BLaER1 (cell line): ENCODE measurements around the gene SELENOF.

Source experiments
- H3K27ac ChIP-seq: shearing (Covaris generic); formaldehyde crosslinking; 2 replicates; pipeline ENCODE4 v1.8.1; 2022
- H3K27me3 ChIP-seq: shearing (Covaris generic); formaldehyde crosslinking; 2 replicates; pipeline ENCODE4 v1.8.1; 2022
- H3K36me3 ChIP-seq: shearing (Covaris generic); formaldehyde crosslinking; 2 replicates; pipeline ENCODE4 v1.8.1; 2022
- H3K4me1 ChIP-seq: shearing (Covaris generic); formaldehyde crosslinking; 2 replicates; pipeline ENCODE4 v1.8.1; 2022
- H3K4me2 ChIP-seq: shearing (Covaris generic); formaldehyde crosslinking; 2 replicates; pipeline ENCODE4 v1.8.1; 2022
- H3K4me3 ChIP-seq: shearing (Covaris generic); formaldehyde crosslinking; 2 replicates; pipeline ENCODE4 v1.8.1; 2022
- H3K9ac ChIP-seq: shearing (Covaris generic); formaldehyde crosslinking; 2 replicates; pipeline ENCODE4 v1.8.1; 2022
- H3K9me3 ChIP-seq: shearing (Covaris generic); formaldehyde crosslinking; 2 replicates; pipeline ENCODE4 v1.8.1; 2022
- H4K20me1 ChIP-seq: shearing (Covaris generic); formaldehyde crosslinking; 2 replicates; pipeline ENCODE4 v1.8.1; 2022
- Cebpa-rat ChIP-seq: shearing (Covaris generic); IDR thresholded peaks from 2 replicates; pipeline ENCODE4 v1.8.1; 2022

SELENOF gene

GRCh38 chr1:86852289-86852688 is 61.6 kb downstream of the SELENOF start:
- Histone ChIP-seq H3K27me3 (no peaks in the 10 kb centered on the region), H3K27ac (peak overlapping the region; percentile 91), H3K9ac (peak overlapping the region; percentile 54), H4K20me1 (no peaks in the 10 kb centered on the region), H3K4me1 (peaks cover 70% of the 10 kb centered on the region), H3K9me3 (peaks cover 8% of the 10 kb centered on the region), H3K36me3 (no peaks in the 10 kb centered on the region), H3K4me2 (peak overlapping the region; percentile 73), H3K4me3 (peak overlapping the region; percentile 52)
- peak; percentile 60; the same call in 1 of the 2 replicates for TF ChIP-seq Cebpa-rat

GRCh38 chr1:86849756-86850155 is 64.2 kb downstream of the SELENOF start:
- no peaks in the 10 kb centered on the region for H3K36me3 ChIP-seq
- H3K9me3 ChIP-seq, result peaks cover 8% of the 10 kb centered on the region
- peak overlapping the region; percentile 78 for H3K9ac ChIP-seq
- peak overlapping the region; percentile 91 for H3K27ac ChIP-seq
- no peaks in the 10 kb centered on the region for H3K27me3 ChIP-seq
- peak overlapping the region; percentile 63 for H3K4me3 ChIP-seq
- no peaks in the 10 kb centered on the region for H4K20me1 ChIP-seq
- peak overlapping the region; percentile 73 for H3K4me2 ChIP-seq
- peaks cover 57% of the 10 kb centered on the region for H3K4me1 ChIP-seq
- no peak for TF ChIP-seq Cebpa-rat

- no peak overlapping the region for H3K27ac ChIP-seq
- H3K27me3 ChIP-seq, result no peaks in the 10 kb centered on the region
- H3K9ac ChIP-seq, result no peak overlapping the region
- H3K4me1 ChIP-seq, result peaks cover 46% of the 10 kb centered on the region
- H3K36me3 ChIP-seq, result no peaks in the 10 kb centered on the region
- no peak overlapping the region for H3K4me3 ChIP-seq
- H3K4me2 ChIP-seq, result no peak overlapping the region
- H3K9me3 ChIP-seq, result no peaks in the 10 kb centered on the region
- no peaks in the 10 kb centered on the region for H4K20me1 ChIP-seq
- TF ChIP-seq Cebpa-rat, result no peak
Observed at GRCh38 chr1:86848654-86849053, 65.3 kb downstream of the SELENOF start.

DNA sequence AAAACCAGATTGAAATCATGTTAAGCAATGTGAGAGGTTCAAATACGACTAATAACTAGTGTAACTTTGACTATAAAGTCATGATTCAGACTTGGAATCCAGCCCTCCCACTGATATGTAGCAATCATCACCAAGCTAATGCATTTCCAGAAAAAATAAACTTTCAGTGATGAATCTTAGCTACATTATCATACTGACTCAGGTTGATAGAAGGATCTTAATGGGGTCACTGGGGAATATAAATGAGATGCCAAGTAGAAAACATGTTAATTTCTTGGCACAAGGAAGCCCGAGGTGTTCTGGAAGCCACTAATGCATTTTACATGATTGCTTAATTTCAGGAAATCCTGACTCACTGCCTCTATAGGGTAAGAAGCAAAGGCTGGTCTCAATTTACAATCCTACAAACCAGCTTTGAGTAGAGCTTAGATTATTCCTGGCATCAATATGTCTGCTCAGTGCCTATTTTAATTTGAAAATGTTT is 67.7 kb downstream of the SELENOF start:
- no peak overlapping the region for H3K27ac ChIP-seq

DNA sequence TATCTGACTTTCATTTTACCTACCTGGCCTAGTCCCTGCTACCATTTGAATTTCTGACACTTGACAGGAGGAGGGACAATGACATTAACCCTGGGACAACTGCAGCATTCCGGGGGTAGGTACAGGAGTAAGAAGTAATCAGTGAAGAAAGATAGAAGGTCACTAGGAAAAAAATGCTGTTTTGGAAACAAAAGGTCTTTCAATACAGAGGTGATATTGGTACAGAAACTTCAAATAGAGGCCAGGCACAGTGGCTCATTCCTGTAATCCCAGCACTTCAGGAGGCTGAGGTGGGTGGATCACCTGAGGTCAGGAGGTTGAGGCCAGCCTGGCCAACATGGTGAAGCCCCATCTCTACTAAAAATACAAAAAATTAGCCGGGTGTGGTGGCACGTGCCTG is 68.4 kb downstream of the SELENOF start:
- Histone ChIP-seq H3K36me3 (no peaks in the 10 kb centered on the region), H3K27me3 (no peaks in the 10 kb centered on the region), H3K4me3 (no peak overlapping the region), H3K4me2 (no peak overlapping the region), H3K27ac (no peak overlapping the region), H3K9me3 (no peaks in the 10 kb centered on the region), H3K4me1 (peaks cover 15% of the 10 kb centered on the region), H3K9ac (no peak overlapping the region), H4K20me1 (no peaks in the 10 kb centered on the region)
- no peak for TF ChIP-seq Cebpa-rat

More for the DNA sequence above, 67.7 kb downstream of the SELENOF start:
- H3K27me3 ChIP-seq, result no peaks in the 10 kb centered on the region
- H4K20me1 ChIP-seq, result no peaks in the 10 kb centered on the region
- H3K4me1 ChIP-seq, result peaks cover 22% of the 10 kb centered on the region
- no peak overlapping the region for H3K9ac ChIP-seq
- TF ChIP-seq Cebpa-rat, result no peak
- H3K9me3 ChIP-seq, result no peaks in the 10 kb centered on the region
- H3K4me2 ChIP-seq, result no peak overlapping the region
- no peak overlapping the region for H3K4me3 ChIP-seq
- no peaks in the 10 kb centered on the region for H3K36me3 ChIP-seq

- Histone ChIP-seq H3K36me3 (no peaks in the 10 kb centered on the region), H3K4me3 (no peak overlapping the region), H4K20me1 (no peaks in the 10 kb centered on the region), H3K4me2 (no peak overlapping the region), H3K9me3 (no peaks in the 10 kb centered on the region), H3K9ac (no peak overlapping the region), H3K27me3 (no peaks in the 10 kb centered on the region), H3K27ac (no peak overlapping the region), H3K4me1 (no peaks in the 10 kb centered on the region)
- no peak for TF ChIP-seq Cebpa-rat
Observed at GRCh38 chr1:86841116-86841515, 72.8 kb downstream of the SELENOF start.

DNA sequence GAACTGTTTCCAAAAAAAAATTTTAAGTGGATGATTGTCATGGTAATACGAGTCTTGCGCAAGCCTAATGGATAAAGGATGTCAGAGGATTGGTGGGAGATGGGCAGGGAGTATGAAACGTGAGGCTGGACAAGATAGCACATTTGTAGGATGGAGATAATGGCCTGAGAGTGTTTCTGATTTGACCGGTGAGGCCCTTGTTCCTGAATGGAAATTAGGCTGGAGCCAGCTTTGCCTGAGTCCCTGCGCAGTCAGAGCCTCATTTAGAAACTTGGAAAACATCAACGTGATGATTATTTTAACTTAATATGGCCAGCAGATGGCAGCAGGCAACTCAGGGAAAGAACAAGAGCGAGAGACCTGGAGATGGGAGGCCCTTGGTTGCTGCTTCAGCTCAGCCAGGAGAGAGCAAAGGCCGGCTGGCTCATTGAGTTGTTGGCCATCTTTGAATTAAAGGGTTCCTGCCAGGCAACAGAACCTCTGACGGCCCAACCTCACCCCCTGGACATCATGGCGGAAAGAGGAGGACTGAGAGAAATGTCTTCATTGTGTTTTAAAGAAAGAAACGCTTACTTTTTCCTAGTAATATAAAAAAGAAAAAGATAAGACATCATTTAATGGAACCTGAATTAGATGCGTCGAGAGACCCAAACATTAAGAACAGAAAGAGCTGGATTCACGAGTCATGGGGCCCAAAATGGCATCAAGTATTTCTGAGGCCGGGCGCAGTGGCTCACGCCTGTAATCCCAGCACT is 80.3 kb downstream of the SELENOF start:
- Histone ChIP-seq H3K4me1 (peaks cover 10% of the 10 kb centered on the region), H3K9ac (no peak overlapping the region), H3K36me3 (no peaks in the 10 kb centered on the region), H3K4me2 (no peak overlapping the region), H3K27me3 (no peaks in the 10 kb centered on the region), H4K20me1 (no peaks in the 10 kb centered on the region), H3K9me3 (no peaks in the 10 kb centered on the region), H3K27ac (no peak overlapping the region), H3K4me3 (no peak overlapping the region)
- TF ChIP-seq Cebpa-rat, result peak; percentile 74

- Histone ChIP-seq H3K27me3 (no peaks in the 10 kb centered on the region), H3K9ac (no peak overlapping the region), H3K27ac (no peak overlapping the region), H3K4me3 (no peak overlapping the region), H3K4me2 (no peak overlapping the region), H4K20me1 (no peaks in the 10 kb centered on the region), H3K4me1 (peaks cover 22% of the 10 kb centered on the region), H3K9me3 (no peaks in the 10 kb centered on the region), H3K36me3 (no peaks in the 10 kb centered on the region)
- TF ChIP-seq Cebpa-rat, result no peak
Observed at GRCh38 chr1:86832433-86832832, 81.5 kb downstream of the SELENOF start.

DNA sequence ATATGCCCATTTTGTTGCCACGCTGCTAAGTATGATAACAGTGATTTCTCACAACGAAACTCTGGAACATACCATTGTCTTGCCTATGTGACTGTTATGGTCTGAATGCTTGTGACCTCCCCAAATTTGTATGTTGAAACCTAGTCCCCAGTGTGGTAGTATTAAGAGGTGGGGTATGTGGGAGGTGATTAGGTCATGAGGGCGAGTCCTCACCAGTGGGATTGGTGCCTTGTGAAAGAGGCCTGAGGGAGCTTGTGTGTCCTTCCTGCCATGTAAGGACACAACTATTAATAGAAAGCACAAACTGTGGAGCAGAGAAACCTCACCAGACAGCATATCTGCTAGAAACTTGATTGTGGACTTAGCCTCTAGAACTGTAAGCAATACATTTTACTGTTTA is 84.6 kb downstream of the SELENOF start:
- Histone ChIP-seq H3K9ac (no peak overlapping the region), H3K9me3 (no peaks in the 10 kb centered on the region), H3K27ac (no peak overlapping the region), H3K36me3 (no peaks in the 10 kb centered on the region), H3K4me3 (no peak overlapping the region), H4K20me1 (no peaks in the 10 kb centered on the region), H3K4me2 (no peak overlapping the region), H3K27me3 (no peaks in the 10 kb centered on the region), H3K4me1 (peaks cover 32% of the 10 kb centered on the region)
- TF ChIP-seq Cebpa-rat, result no peak

DNA sequence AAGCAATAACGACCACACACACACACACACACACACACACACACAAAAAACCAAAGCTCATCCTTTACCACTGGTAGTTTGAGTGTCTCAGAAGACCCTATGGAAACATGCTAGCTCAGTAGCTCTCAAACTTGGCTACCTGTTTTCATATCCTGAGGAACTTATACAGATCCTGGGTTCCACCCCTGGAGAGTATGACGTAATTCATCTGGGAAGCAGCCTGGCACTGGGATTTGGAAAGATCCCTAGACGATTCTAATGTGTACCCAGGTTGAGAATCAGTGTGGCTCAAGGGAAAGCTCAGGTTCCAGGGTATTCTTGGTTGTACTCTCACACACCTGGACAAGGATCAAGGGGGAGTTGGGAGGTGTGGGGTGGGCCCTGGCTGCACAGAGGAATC is 85.9 kb downstream of the SELENOF start:
- no peak overlapping the region for H3K9ac ChIP-seq
- peaks cover 32% of the 10 kb centered on the region for H3K4me1 ChIP-seq
- H3K9me3 ChIP-seq, result no peaks in the 10 kb centered on the region
- H3K36me3 ChIP-seq, result no peaks in the 10 kb centered on the region
- TF ChIP-seq Cebpa-rat, result no peak
- H4K20me1 ChIP-seq, result no peaks in the 10 kb centered on the region
- no peak overlapping the region for H3K27ac ChIP-seq
- H3K27me3 ChIP-seq, result no peaks in the 10 kb centered on the region
- H3K4me3 ChIP-seq, result no peak overlapping the region
- peak overlapping the region; percentile 51 for H3K4me2 ChIP-seq
